ENCODE data around the gene ZRSR2.
"Not testable (repeated sequence)": the region's sequence is repeated elsewhere in the genome, so short reads cannot be mapped to it uniquely, and the experiment has no call there.

The ZRSR2 gene

GRCh38 chrX:15804563-15804962, 14.3 kb downstream of the ZRSR2 start:
- no peak for FAIRE-seq

DNA sequence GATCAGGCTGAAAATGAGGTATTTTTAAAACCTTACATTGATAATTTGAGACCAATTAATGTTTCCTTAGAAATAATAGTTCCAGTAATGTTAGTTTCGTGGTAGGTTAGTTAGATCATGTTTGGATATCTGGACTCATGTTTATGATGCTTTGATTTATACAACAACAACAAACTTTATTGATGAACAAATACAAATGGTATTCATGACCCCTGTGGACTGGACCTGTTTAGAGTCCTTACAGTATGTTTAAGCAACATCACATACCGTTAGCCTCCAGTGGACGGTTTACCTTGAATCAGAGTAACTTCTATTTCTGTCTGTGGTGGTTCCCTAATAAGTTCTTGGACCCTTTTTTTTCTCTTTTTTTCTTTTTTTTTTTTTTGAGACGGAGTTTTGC, 18.0 kb downstream of the ZRSR2 start:
- FAIRE-seq = no peak

- FAIRE-seq = no peak
Measured at GRCh38 chrX:15812192-15812938, 22.1 kb downstream of the ZRSR2 start.

DNA sequence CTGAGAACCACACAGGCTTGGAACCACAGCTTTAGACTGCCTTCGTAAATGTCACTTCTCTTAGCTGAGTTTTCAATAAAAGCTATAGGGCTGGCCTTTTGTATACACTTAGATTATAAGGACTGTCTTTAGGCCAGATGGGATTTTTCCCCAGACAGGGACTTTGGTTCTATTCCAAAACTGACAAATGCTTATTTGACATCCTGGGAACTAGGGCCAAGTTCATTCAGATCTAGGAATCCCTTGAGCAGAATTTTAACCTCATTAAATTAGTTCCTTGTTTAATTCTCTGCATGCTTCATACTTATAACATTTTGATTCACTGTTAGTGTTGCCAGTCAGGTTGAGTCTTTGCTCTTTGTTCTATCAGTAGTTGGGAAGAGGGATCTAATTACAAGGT, 23.1 kb downstream of the ZRSR2 start:
- FAIRE-seq = no peak

- no peak for FAIRE-seq
Measured at GRCh38 chrX:15814771-15815365, 24.6 kb downstream of the ZRSR2 start.

- FAIRE-seq = no peak
Measured at GRCh38 chrX:15815779-15816437, 25.6 kb downstream of the ZRSR2 start.

DNA sequence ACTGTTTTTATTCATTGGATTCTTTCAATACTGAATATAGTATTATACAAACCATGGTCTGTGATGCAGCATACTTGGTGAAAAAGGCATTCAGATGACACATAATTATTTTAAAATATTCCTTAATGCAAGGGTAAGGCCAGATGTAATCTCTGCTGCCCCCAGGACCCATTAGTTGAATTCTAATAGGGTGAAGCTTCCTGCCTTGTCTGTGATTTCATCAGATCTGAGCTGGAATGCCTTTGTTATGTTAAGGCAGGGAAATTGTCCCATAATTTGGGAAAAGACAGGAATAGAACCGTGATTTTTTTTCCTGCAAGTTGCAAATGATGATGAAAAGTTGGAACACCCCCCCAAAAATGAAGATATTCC, 26.1 kb downstream of the ZRSR2 start:
- FAIRE-seq = no peak

DNA sequence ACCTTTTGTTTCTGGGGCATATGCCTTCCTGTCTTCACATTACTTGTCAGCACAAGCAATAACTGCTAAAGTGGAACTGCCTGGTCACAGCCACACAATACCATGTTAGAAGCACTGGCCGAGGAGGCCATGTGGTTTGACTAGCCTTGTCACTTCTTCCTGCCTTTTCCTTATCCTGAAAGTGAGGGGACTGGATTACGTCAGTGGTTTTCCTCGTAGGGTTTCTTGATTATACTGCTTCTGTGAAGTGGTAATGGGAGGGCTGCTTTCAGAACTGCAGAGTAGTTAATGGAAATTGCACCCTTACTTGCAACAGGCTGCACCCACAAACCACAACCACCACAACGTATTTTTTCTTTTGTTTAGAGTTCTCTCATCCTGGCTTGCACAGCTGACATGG, 26.6 kb downstream of the ZRSR2 start:
- FAIRE-seq = no peak

GRCh38 chrX:15820106-15821073, 30.1 kb downstream of the ZRSR2 start:
- no peak for FAIRE-seq

GRCh38 chrX:15822922-15823321, 32.6 kb downstream of the ZRSR2 start:
- FAIRE-seq = no peak

DNA sequence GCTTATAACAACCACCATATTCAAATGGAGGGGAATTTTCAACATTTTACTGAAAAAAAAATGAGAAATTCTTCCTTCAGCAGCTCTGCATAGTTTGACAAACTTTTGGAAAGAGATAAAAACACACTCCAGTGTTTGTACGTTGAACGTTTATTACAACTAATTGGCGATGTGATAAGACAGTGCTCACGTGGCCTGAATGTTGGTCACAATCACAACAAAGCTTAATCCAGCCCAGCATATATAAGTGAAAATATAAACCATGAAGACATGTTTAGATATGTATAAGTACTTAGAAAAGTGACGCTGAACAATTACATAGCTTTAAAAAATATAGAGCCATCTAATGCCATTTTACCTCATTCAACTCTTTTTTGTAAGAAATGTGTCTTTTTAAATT, 35.7 kb downstream of the ZRSR2 start:
- no peak for FAIRE-seq

- FAIRE-seq = no peak
Measured at GRCh38 chrX:15829217-15829616, 38.9 kb downstream of the ZRSR2 start.

DNA sequence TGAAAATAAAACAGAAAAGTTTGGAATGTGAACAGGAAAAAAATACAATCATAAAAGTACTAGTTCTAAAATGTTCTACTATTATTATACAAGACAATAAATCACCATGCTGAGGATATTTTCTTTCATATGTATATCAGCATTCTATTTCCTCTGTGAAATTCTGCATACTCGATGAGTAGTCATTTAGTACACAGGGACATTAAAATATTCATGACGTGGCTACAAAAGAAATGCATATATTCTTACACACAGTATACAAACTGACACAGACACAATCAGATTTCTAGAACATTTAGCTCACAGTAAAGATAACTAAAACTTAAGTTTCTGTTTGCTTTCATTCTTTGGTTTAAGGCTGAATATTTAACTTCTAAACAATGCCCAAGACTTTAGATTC, 41.1 kb downstream of the ZRSR2 start:
- FAIRE-seq = not testable (repeated sequence)

DNA sequence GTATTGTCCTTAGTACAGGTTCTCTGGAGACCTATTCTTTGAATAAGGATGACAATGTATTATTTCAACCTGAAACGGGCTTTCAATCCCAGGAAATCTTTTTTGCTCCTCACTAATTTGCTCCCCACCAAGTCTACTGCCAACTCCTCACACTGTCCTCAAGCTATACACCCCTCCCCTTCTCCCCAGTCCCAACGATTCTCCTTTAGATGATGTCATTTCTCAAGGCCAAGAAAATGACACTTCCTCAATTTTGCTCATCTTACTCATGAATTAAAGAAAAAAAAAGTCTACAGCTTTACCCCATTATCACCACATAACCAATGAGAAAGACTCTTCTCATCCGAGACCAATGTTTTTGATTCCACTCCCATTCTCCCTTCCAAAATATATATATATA, 43.8 kb downstream of the ZRSR2 start:
- no peak for FAIRE-seq

GRCh38 chrX:15834827-15835595, 44.7 kb downstream of the ZRSR2 start:
- FAIRE-seq = no peak

DNA sequence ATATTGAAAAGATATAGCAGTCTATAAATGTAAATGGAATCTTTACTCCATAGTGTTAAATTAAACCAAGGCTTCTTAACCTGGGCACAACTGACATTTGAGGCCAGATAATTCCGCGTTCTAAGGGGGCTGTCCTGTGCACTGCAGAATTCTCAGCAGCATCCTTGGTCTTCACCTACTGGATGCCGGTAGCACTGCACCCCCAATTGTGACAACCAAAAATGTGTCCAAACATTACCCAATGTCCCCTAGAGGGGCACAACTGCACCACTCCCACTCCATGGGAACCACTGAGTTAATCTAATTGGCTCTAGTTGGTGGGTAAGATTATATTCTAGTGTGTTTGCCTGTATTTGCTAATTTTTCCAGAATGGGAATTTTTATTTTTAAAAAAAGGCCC, 47.7 kb downstream of the ZRSR2 start:
- FAIRE-seq = no peak

DNA sequence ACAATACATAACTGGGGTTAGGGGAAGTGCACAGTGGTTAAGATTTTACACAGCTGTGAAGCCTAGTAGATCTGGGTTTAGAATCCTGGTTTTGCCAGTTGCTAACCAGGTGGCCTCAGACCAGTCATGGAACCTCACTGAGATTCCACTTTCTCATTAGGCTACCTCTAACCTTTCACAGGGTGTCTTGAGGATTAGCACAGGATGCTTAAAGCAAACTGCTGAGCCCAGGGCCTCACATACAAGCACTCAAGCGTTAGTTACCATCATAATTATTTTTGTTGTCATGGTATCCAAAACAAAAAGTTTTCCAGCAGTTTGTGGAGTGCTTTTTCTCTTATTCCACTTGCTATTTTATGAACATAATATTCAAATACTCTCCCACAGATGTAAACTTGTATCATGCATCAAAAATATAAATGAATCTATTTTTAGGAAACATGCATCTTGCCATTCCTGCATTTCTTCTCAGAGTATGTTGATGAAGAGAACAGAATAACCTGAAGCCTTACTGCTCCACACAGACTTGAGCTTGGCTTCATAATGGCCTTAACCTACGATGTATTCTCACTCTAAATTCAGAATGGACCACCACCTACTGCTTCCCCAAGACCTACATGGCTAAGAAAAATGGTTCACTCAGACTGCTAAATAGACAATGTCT, 51.7 kb downstream of the ZRSR2 start:
- FAIRE-seq = no peak

- no peak for FAIRE-seq
Measured at GRCh38 chrX:15843960-15844359, 53.7 kb downstream of the ZRSR2 start.

GRCh38 chrX:15848576-15848975, 58.3 kb downstream of the ZRSR2 start:
- FAIRE-seq = no peak

GRCh38 chrX:15849555-15849954, 59.3 kb downstream of the ZRSR2 start:
- no peak for FAIRE-seq

DNA sequence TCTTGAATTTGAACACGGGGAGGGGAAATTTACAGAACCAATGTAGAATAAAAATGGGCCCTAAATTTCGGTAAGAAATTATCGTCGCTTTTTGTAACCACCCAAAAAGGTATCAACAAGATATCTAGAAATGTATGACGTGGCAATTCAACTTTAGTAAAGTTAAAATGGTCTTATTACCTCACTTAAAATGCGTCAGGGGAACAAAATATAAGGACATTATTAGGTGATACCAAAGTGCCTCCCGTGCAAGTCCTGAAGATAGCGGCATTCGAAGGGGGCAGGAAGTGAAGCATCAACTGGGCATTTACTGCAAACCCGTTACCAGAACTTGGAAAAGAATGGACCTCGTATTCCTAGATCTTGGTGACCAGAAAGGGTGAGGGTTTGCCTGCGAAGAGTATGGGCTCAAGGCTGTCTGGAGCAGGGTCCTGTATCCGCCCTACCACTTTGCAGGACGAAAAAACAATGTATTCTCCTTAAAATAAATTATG, 63.3 kb downstream of the ZRSR2 start:
- no peak for FAIRE-seq
